NCI-H2171 treated with DMSO at 0.1 percent for 48 hours (cell line): ENCODE measurements around the gene ICAM5.

Experiments
- DNase-seq: peaks from one replicate; lab custom pipeline; 2025; lab: John Stamatoyannopoulos, UW

Gene ICAM5

GRCh38 chr19:10339977-10340376, 50.2 kb downstream of the ICAM5 start:
- no peak for DNase-seq

GRCh38 chr19:10343495-10343894, 53.7 kb downstream of the ICAM5 start:
- no peak for DNase-seq

GRCh38 chr19:10344780-10345179, 55.0 kb downstream of the ICAM5 start:
- DNase-seq: no peak
